ENCODE data around the gene KLHL29. TPM values are rescaled to one million over a fixed set of nuclear protein-coding genes. Genes with fewer than 3 reads are reported as not detected.

KLHL29 gene
- total RNA-seq, 4 donors from 2014 or later = 4.8 to 17.0 (median 10.5) TPM

DNA sequence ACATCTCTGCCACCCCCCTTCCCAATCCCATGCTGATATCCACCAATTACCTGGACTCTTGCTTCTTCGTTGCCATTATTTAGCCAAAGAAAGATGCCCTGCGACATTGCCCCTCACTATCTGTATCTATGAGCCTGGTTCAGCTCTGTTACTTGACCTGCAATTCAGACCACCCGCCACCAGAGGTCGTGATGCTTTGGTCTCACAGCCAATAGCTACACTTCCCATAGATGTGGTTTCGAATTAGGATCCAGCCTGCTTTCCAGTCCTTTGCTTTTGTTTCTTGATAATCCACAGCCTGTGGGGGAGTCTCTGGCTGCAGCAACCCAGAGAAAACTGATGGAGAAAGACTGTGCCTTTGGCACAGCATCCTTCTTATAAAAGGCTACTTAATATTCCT is 239.4 kb downstream of the KLHL29 start:
- H3K4me1 ChIP-seq = peaks cover 7 to 8% of the 10 kb centered on the region in 2 donors
- no peak for DNase-seq
- TF ChIP-seq, protein P1, sequence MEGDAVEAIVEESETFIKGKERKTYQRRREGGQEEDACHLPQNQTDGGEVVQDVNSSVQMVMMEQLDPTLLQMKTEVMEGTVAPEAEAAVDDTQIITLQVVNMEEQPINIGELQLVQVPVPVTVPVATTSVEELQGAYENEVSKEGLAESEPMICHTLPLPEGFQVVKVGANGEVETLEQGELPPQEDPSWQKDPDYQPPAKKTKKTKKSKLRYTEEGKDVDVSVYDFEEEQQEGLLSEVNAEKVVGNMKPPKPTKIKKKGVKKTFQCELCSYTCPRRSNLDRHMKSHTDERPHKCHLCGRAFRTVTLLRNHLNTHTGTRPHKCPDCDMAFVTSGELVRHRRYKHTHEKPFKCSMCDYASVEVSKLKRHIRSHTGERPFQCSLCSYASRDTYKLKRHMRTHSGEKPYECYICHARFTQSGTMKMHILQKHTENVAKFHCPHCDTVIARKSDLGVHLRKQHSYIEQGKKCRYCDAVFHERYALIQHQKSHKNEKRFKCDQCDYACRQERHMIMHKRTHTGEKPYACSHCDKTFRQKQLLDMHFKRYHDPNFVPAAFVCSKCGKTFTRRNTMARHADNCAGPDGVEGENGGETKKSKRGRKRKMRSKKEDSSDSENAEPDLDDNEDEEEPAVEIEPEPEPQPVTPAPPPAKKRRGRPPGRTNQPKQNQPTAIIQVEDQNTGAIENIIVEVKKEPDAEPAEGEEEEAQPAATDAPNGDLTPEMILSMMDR (IDR thresholded peaks at IDR 0.05) = no peak
- intact Hi-C loops (cut with DNase I; ENCODE audit: low total_unique reads) = no loop called here
- no peaks in the 10 kb centered on the region for H3K27me3 ChIP-seq
- no peak overlapping the region for H3K4me3 ChIP-seq
- H3K9me3 ChIP-seq = no peaks in the 10 kb centered on the region
- H3K36me3 ChIP-seq = no peaks in the 10 kb centered on the region
- no peak overlapping the region for H3K27ac ChIP-seq

DNA sequence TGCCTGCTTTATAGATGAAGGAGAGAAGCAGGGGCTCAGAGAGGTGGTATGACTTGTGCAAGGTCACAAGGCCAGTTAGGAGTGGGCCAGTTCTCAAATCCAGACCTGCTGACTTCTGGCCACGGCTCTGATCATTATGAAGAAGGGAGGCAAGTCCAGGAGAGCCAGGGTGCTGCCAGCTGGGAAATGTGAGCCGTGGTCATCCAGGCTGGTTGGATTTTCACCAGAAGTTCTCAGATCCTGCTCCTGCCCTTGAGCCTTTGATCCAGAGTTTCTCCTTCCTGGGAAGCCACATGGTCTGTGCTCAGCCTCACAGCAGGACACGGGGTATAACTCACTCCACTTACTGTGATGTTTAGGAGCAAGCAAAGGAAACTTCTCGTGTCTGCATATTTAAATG is 239.9 kb downstream of the KLHL29 start:
- Histone ChIP-seq H3K27me3 (no peaks in the 10 kb centered on the region), H3K27ac (no peak overlapping the region), H3K4me1 (peaks cover 3 to 7% of the 10 kb centered on the region in 2 donors), H3K36me3 (no peaks in the 10 kb centered on the region), H3K4me3 (no peak overlapping the region), H3K9me3 (no peaks in the 10 kb centered on the region)
- TF ChIP-seq, protein P1 (IDR thresholded peaks at IDR 0.05) = no peak
- no peak for TF ChIP-seq POLR2A (IDR thresholded peaks at IDR 0.05)
- no peak for DNase-seq
- intact Hi-C loops (cut with DNase I; ENCODE audit: low total_unique reads) = no loop called here

DNA sequence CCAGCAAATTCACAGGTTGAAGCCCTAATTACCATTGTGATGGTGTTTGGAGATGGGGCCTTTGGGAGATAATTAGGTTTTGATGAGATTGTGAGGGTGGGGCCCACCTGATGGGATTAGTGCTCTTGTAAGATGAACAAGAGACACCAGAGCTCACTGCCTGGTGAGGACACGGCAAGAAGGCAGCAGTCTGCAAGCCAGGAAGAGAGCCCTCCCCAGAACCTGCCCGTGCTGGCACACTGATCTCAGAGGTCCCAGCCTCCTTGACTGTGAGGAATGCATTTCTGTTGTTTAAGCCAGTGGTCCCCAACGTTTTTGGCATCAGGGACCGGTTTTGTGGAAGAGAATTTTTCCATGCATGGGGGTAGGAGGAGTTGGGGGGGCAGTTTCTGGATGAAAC is 240.7 kb downstream of the KLHL29 start:
- TF ChIP-seq POLR2A (IDR thresholded peaks at IDR 0.05) = no peak
- TF ChIP-seq, protein P1 (IDR thresholded peaks at IDR 0.05) = no peak
- H3K27me3 ChIP-seq = no peaks in the 10 kb centered on the region
- H3K4me1 ChIP-seq = peaks cover 3 to 7% of the 10 kb centered on the region in 2 donors
- H3K36me3 ChIP-seq = no peaks in the 10 kb centered on the region
- intact Hi-C loops (cut with DNase I; ENCODE audit: low total_unique reads) = no loop called here
- no peak for DNase-seq
- H3K9me3 ChIP-seq = no peaks in the 10 kb centered on the region
- no peak overlapping the region for H3K27ac ChIP-seq
- no peak overlapping the region for H3K4me3 ChIP-seq

DNA sequence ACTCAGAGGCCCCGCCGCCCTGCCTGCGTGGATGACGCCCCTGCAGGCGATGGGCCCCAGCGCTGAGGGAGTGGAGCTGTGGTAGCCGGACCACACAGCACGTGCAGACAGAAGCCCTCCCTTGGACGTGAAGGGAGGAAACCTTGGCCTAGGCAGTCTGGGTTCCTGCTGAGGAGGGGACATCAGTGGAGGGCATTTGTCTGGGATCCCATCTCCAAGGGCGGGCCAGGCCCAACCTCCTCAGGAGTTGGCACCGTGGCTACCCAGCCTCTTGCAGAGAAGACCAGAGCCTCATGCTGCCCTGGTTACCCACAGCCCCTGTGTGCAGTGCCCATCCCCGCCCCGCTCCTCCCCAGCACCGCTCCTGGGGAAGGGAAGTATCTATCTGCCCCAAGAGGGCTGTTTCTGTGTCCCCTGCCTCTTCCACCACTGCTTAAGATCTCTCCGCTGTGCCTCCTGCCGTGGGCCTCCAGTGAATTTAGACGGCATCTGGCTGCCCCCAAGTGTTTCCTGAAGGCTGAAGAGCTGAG is 241.8 kb downstream of the KLHL29 start:
- no peak for DNase-seq
- no peaks in the 10 kb centered on the region for H3K36me3 ChIP-seq
- no peaks in the 10 kb centered on the region for H3K27me3 ChIP-seq
- H3K4me3 ChIP-seq = no peak overlapping the region
- no peak for TF ChIP-seq POLR2A (IDR thresholded peaks at IDR 0.05)
- TF ChIP-seq, protein P1 (IDR thresholded peaks at IDR 0.05) = no peak
- H3K4me1 ChIP-seq = peaks cover 0 to 2% of the 10 kb centered on the region in 2 donors
- no peak overlapping the region for H3K27ac ChIP-seq
- intact Hi-C loops (cut with DNase I; ENCODE audit: low total_unique reads) = no loop called here
- no peaks in the 10 kb centered on the region for H3K9me3 ChIP-seq

DNA sequence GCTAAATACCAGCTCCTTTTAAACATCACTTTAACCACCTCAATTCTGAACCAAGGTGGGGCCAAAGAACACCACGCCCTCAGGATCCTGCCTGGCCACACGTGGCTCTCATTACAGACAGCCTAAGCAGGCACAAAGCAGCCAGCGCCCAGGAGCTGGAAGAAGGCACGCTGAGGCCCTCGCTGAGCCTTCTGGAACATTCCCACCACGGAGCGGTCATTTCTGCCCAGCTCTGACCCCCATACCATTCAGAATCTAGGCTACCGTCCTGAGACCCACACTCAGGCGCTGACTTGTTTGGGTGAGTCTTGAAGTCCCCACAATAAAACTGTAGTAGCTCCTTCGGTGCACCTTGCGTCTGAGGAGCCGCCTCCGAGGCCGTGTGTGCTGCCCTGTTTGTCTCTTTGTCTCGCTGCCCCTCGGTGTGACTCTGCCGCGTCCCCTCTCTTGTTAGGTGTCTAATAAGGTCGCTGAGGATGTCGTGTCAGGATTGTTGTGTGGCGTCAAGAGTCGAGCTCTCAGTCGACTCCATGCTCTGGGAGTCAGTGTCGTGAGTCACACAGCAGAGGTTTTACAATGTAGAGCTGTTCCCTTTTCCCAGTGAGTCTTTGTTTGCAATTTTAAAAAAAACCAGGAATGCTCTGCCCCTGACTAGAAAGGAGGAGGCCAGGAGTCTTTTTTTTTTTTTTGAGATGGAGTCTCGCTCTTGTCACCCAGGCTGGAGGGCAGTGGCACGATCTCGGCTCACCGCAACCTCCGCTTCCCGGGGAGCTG is 242.4 kb downstream of the KLHL29 start:
- H3K4me1 ChIP-seq = no peaks in the 10 kb centered on the region
- DNase-seq = no peak
- intact Hi-C loops (cut with DNase I; ENCODE audit: low total_unique reads) = no loop called here
- TF ChIP-seq POLR2A (IDR thresholded peaks at IDR 0.05) = no peak
- TF ChIP-seq, protein P1 (IDR thresholded peaks at IDR 0.05) = no peak
- no peaks in the 10 kb centered on the region for H3K36me3 ChIP-seq
- H3K4me3 ChIP-seq = no peak overlapping the region
- no peaks in the 10 kb centered on the region for H3K27me3 ChIP-seq
- no peak overlapping the region for H3K27ac ChIP-seq
- H3K9me3 ChIP-seq = no peaks in the 10 kb centered on the region
